Superior temporal gyrus (tissue), 1 donor: ENCODE data around the gene AK2.
"Not testable (repeated sequence)": the region's sequence is repeated elsewhere in the genome, so short reads cannot be mapped to it uniquely, and the experiment has no call there.

Experiments used
- DNase-seq: peaks from one replicate; pipeline ENCODE4 v3.0.0-alpha.2; 2016; ENCODE audit errors: extremely low spot score

Gene AK2

GRCh38 chr1:33001282-33001681 is 35.4 kb downstream of the AK2 start:
- no peak for DNase-seq

GRCh38 chr1:33000427-33001026 is 36.2 kb downstream of the AK2 start:
- no peak for DNase-seq

GRCh38 chr1:32998997-32999396 is 37.7 kb downstream of the AK2 start:
- no peak for DNase-seq

- no peak for DNase-seq
Observed at GRCh38 chr1:32998064-32998463, 38.6 kb downstream of the AK2 start.

- DNase-seq, result no peak
Observed at GRCh38 chr1:32997381-32997891, 39.2 kb downstream of the AK2 start.

- DNase-seq, result not testable (repeated sequence)
Observed at GRCh38 chr1:32993324-32993636, 43.4 kb downstream of the AK2 start.

GRCh38 chr1:32992489-32993323 is 44.0 kb downstream of the AK2 start:
- peak; percentile 14 for DNase-seq

GRCh38 chr1:32991819-32992488 is 44.7 kb downstream of the AK2 start:
- no peak for DNase-seq

- DNase-seq, result no peak
Observed at GRCh38 chr1:32991386-32991785, 45.3 kb downstream of the AK2 start.

GRCh38 chr1:32990887-32991286 is 45.8 kb downstream of the AK2 start:
- no peak for DNase-seq

GRCh38 chr1:32989160-32990050 is 47.3 kb downstream of the AK2 start:
- DNase-seq, result no peak

GRCh38 chr1:32988665-32989064 is 48.0 kb downstream of the AK2 start:
- no peak for DNase-seq

GRCh38 chr1:32985226-32985625 is 51.5 kb downstream of the AK2 start:
- no peak for DNase-seq

GRCh38 chr1:32984455-32985171 is 52.1 kb downstream of the AK2 start:
- DNase-seq, result peak; percentile 68

GRCh38 chr1:32984090-32984454 is 52.6 kb downstream of the AK2 start:
- no peak for DNase-seq

GRCh38 chr1:32983020-32983419 is 53.7 kb downstream of the AK2 start:
- no peak for DNase-seq

- no peak for DNase-seq
Observed at GRCh38 chr1:32981003-32981901, 55.4 kb downstream of the AK2 start.

- DNase-seq, result no peak
Observed at GRCh38 chr1:32980080-32980479, 56.6 kb downstream of the AK2 start.

GRCh38 chr1:32978854-32979253 is 57.8 kb downstream of the AK2 start:
- no peak for DNase-seq

- no peak for DNase-seq
Observed at GRCh38 chr1:32977546-32978087, 59.1 kb downstream of the AK2 start.
